Endothelial cell of umbilical vein (primary cell): ENCODE results near the gene RAB20.

ENCODE experiments used
- CTCF ChIP-seq, 2 donors: IDR thresholded peaks; 1 replicate in 1 of 2; 2 replicates in 1 of 2; pipeline ENCODE4 v1.5.1; 2011; ENCODE audit warnings: low read length in 2 of 2, mild to moderate bottlenecking in 2 of 2, moderate library complexity in 2 of 2, control low read depth in 1 of 2, inconsistent platforms in 1 of 2, low read depth in 1 of 2; ENCODE audit not compliant: insufficient read depth in 1 of 2; ENCODE audit errors: extremely low read depth in 1 of 2
- EZH2 ChIP-seq: IDR thresholded peaks from 2 replicates; pipeline ENCODE4 v1.6.1; 2012; ENCODE audit warnings: borderline replicate concordance, low read depth, mild to moderate bottlenecking, moderate library complexity, low read length, inconsistent platforms; ENCODE audit not compliant: severe bottlenecking
- GATA2 ChIP-seq: IDR thresholded peaks from 2 replicates; pipeline ENCODE4 v1.7.0; 2011; ENCODE audit warnings: low read depth, mild to moderate bottlenecking, moderate library complexity, mixed read lengths, low read length; ENCODE audit not compliant: insufficient read length, insufficient read depth
- JUN ChIP-seq: IDR thresholded peaks from 2 replicates; pipeline ENCODE4 v1.6.1; 2011; ENCODE audit warnings: borderline replicate concordance, low read depth; ENCODE audit not compliant: insufficient read length, insufficient read depth
- MAX ChIP-seq: IDR thresholded peaks from 2 replicates; pipeline ENCODE4 v1.6.1; 2011; ENCODE audit not compliant: insufficient read depth, insufficient read length
- MYC ChIP-seq: IDR thresholded peaks from one replicate; pipeline ENCODE4 v1.6.1; 2011; ENCODE audit warnings: mild to moderate bottlenecking, low read depth, low read length
- POLR2A ChIP-seq: IDR thresholded peaks from 2 replicates; pipeline ENCODE4 v1.6.1; 2012; ENCODE audit warnings: low read depth, mild to moderate bottlenecking, control low read depth, low read length
- POLR2AphosphoS5 ChIP-seq: IDR thresholded peaks from 2 replicates; pipeline ENCODE4 v1.6.1; 2012; ENCODE audit warnings: low read depth, mild to moderate bottlenecking, control low read depth, low read length, moderate library complexity; ENCODE audit not compliant: insufficient read depth

GRCh38 chr13:110500341-110500740, 61.2 kb downstream of the RAB20 start:
- TF ChIP-seq CTCF (IDR thresholded peaks at IDR 0.05; ENCODE audit: extremely low read depth in 1 of 2, insufficient read depth in 1 of 2, low read depth in 1 of 2, low read length in 2 of 2) (no peak), POLR2A (no peak), MYC (no peak), EZH2 (no peak), POLR2AphosphoS5 (no peak), MAX (no peak), GATA2 (no peak), JUN (no peak)
